Endodermal cell (in vitro differentiated cells): ENCODE results near the gene GPR32. TPM values are rescaled to one million over a fixed set of nuclear protein-coding genes. Genes with fewer than 3 reads are reported as not detected.
"Not testable (repeated sequence)": the region's sequence is repeated elsewhere in the genome, so short reads cannot be mapped to it uniquely, and the experiment has no call there.

Experiments used
- DNase-seq: peaks from one replicate; pipeline ENCODE4 v3.0.0-alpha.2; 2017
- H3K27ac ChIP-seq: 2 replicates; pipeline ENCODE4 v1.5.1; 2013; ENCODE audit warnings: mild to moderate bottlenecking, low read depth, low read length, moderate library complexity
- H3K27me3 ChIP-seq: 2 replicates; pipeline ENCODE4 v1.6.1; 2013; ENCODE audit warnings: mild to moderate bottlenecking, low read length, moderate library complexity; ENCODE audit not compliant: insufficient read depth, control insufficient read depth, poor library complexity, severe bottlenecking
- H3K36me3 ChIP-seq: 2 replicates; pipeline ENCODE4 v1.7.0; 2013; ENCODE audit warnings: mild to moderate bottlenecking, low read length, moderate library complexity; ENCODE audit not compliant: control insufficient read depth, insufficient read depth
- H3K4me1 ChIP-seq: one replicate; pipeline ENCODE4 v1.7.0; 2013; ENCODE audit warnings: low read length; ENCODE audit not compliant: control insufficient read depth, insufficient read depth
- H3K4me3 ChIP-seq: 2 replicates; pipeline ENCODE4 v1.5.1; 2013; ENCODE audit warnings: mild to moderate bottlenecking, low read length, moderate library complexity
- H3K9ac ChIP-seq: 2 replicates; pipeline ENCODE4 v1.6.1; 2013; ENCODE audit warnings: mild to moderate bottlenecking, low read length, moderate library complexity; ENCODE audit not compliant: poor library complexity, severe bottlenecking; ENCODE audit errors: extremely low read depth
- H3K9me3 ChIP-seq: 2 replicates; pipeline ENCODE4 v1.6.1; 2013; ENCODE audit warnings: mild to moderate bottlenecking, low read length, moderate library complexity; ENCODE audit not compliant: control insufficient read depth
- H3K27ac Mint-ChIP-seq: 2 replicates; pipeline ENCODE4 v1.8.0; 2020; ENCODE audit warnings: mixed read lengths
- H3K27me3 Mint-ChIP-seq: 2 replicates; pipeline ENCODE4 v1.8.0; 2021; ENCODE audit warnings: mild to moderate bottlenecking, mixed read lengths; ENCODE audit not compliant: insufficient read depth
- H3K36me3 Mint-ChIP-seq: 2 replicates; pipeline ENCODE4 v1.8.0; 2020; ENCODE audit warnings: low read depth, mixed read lengths
- H3K4me1 Mint-ChIP-seq: 2 replicates; pipeline ENCODE4 v1.8.0; 2020; ENCODE audit warnings: mixed read lengths
- H3K4me3 Mint-ChIP-seq: 2 replicates; pipeline ENCODE4 v1.8.0; 2020; ENCODE audit warnings: mild to moderate bottlenecking, moderate library complexity, mixed read lengths
- H3K9me3 Mint-ChIP-seq: 2 replicates; pipeline ENCODE4 v1.8.0; 2020; ENCODE audit warnings: mild to moderate bottlenecking, mixed read lengths
- CTCF ChIP-seq: fragments of 200-600 bp; sonication (generic); conservative IDR thresholded peaks from 2 replicates; pipeline ENCODE4 v1.5.0; 2021; ENCODE audit warnings: antibody characterized with exemption, mild to moderate bottlenecking
- WGBS, 2 experiments: methylation state at CpG; one replicate each; pipeline versions ENCODE4 v1.1.5 to v1.1.7; 2013; ENCODE audit warnings: missing lambda C conversion rate in 2 of 2, mixed read lengths in 1 of 2; ENCODE audit not compliant: insufficient coverage in 1 of 2, insufficient read length in 1 of 2; 5-methylcytosine and 5-hydroxymethylcytosine counted together
- total RNA-seq, 2 donors: library from RNA; stranded (reverse); fragmentation: NEBNext Ultra II Directional in 1 of 2; extraction: Animal tissue kit (Norgen Biotek cat#: 25700) in 1 of 2; gene quantifications; 2 replicates in 1 of 2; 3 replicates in 1 of 2; pipeline ENCODE4 v1.2.1, GENCODE V29; 2021

The GPR32 gene
- total RNA-seq, 2 donors from 2014 or later: not detected

- no peak overlapping the region for H3K4me3 ChIP-seq
- no peaks in the 10 kb centered on the region for H3K36me3 ChIP-seq
- WGBS, 2 experiments: 88 to 89% methylated on average over 6 to 13 of the region's 13 CpGs
- H3K27me3 ChIP-seq: no peaks in the 10 kb centered on the region
- H3K9me3 ChIP-seq: peaks cover 10% of the 10 kb centered on the region
- no peak for TF ChIP-seq CTCF
- Mint-ChIP-seq H3K9me3 (peaks cover 4% of the 10 kb centered on the region), H3K4me3 (no peak overlapping the region), H3K4me1 (no peaks in the 10 kb centered on the region), H3K36me3 (no peaks in the 10 kb centered on the region), H3K27me3 (peaks cover 47% of the 10 kb centered on the region), H3K27ac (no peak overlapping the region)
- no peak overlapping the region for H3K9ac ChIP-seq
- no peaks in the 10 kb centered on the region for H3K4me1 ChIP-seq
- DNase-seq: no peak
- no peak overlapping the region for H3K27ac ChIP-seq
Observed at GRCh38 chr19:50770888-50771287, 624 bp downstream of the GPR32 start.

GRCh38 chr19:50772476-50772875, 2.2 kb downstream of the GPR32 start:
- no peak overlapping the region for H3K4me3 ChIP-seq
- no peak for TF ChIP-seq CTCF
- no peak overlapping the region for H3K27ac Mint-ChIP-seq
- H3K27me3 ChIP-seq: peaks cover 6% of the 10 kb centered on the region
- H3K4me1 ChIP-seq: no peaks in the 10 kb centered on the region
- no peak overlapping the region for H3K27ac ChIP-seq
- 73% methylated on average over 2 of the region's 2 CpGs; no CpG with 5 or more reads in 1 of the 2 experiments for WGBS, 2 experiments
- H3K9me3 ChIP-seq: peaks cover 10% of the 10 kb centered on the region
- H3K4me3 Mint-ChIP-seq: no peak overlapping the region
- H3K36me3 Mint-ChIP-seq: no peaks in the 10 kb centered on the region
- H3K9me3 Mint-ChIP-seq: peaks cover 4% of the 10 kb centered on the region
- no peak for DNase-seq
- H3K27me3 Mint-ChIP-seq: peaks cover 55% of the 10 kb centered on the region
- no peaks in the 10 kb centered on the region for H3K4me1 Mint-ChIP-seq
- no peaks in the 10 kb centered on the region for H3K36me3 ChIP-seq
- no peak overlapping the region for H3K9ac ChIP-seq

GRCh38 chr19:50772912-50773311, 2.6 kb downstream of the GPR32 start:
- H3K9me3 ChIP-seq: peaks cover 10% of the 10 kb centered on the region
- H3K27ac ChIP-seq, H3K9ac ChIP-seq, H3K9me3 Mint-ChIP-seq, DNase-seq, H3K27ac Mint-ChIP-seq, H3K4me1 ChIP-seq, H3K4me3 ChIP-seq, H3K36me3 Mint-ChIP-seq, H3K36me3 ChIP-seq, H3K4me1 Mint-ChIP-seq, H3K4me3 Mint-ChIP-seq: not testable (repeated sequence)
- H3K27me3 ChIP-seq: peaks cover 10% of the 10 kb centered on the region
- H3K27me3 Mint-ChIP-seq: peaks cover 59% of the 10 kb centered on the region
- WGBS, 2 experiments: 72 to 91% methylated on average over 3 of the region's 3 CpGs

- 40 to 82% methylated on average over 1 to 7 of the region's 7 CpGs for WGBS, 2 experiments
- H3K4me3 ChIP-seq, H3K36me3 ChIP-seq, H3K27ac ChIP-seq, H3K4me3 Mint-ChIP-seq, H3K4me1 Mint-ChIP-seq, H3K9me3 Mint-ChIP-seq, H3K36me3 Mint-ChIP-seq, H3K4me1 ChIP-seq, H3K27ac Mint-ChIP-seq, DNase-seq, H3K9ac ChIP-seq, H3K9me3 ChIP-seq: not testable (repeated sequence)
- H3K27me3 ChIP-seq: peaks cover 15% of the 10 kb centered on the region
- peaks cover 62% of the 10 kb centered on the region for H3K27me3 Mint-ChIP-seq
Observed at GRCh38 chr19:50773454-50773853, 3.2 kb downstream of the GPR32 start.
